Lower lobe of right lung (tissue), 2 donors: Measurements from ENCODE around the gene NADK. TPM values are rescaled to one million over a fixed set of nuclear protein-coding genes. Genes with fewer than 3 reads are reported as not detected.

Source experiments
- ATAC-seq, 2 donors: fragments of 200-7000 bp; cut with Tn5 transposase; one replicate each; pipeline ENCODE4 v1.9.1; 2020 to 2022; ENCODE audit warnings: mild to moderate bottlenecking in 2 of 2, moderate library complexity in 2 of 2
- DNase-seq: peaks from one replicate; pipeline ENCODE4 v3.0.0-alpha.2; 2020
- H3K27ac ChIP-seq: fragments of 200-600 bp; one replicate; pipeline ENCODE4 v1.8.0; 2022
- H3K27me3 ChIP-seq: fragments of 200-600 bp; one replicate; pipeline ENCODE4 v1.8.0; 2022; ENCODE audit warnings: low read depth
- H3K36me3 ChIP-seq: fragments of 200-600 bp; one replicate; pipeline ENCODE4 v1.8.0; 2022; ENCODE audit warnings: mild to moderate bottlenecking
- H3K4me1 ChIP-seq: fragments of 200-600 bp; one replicate; pipeline ENCODE4 v1.8.0; 2022
- H3K4me3 ChIP-seq: fragments of 200-600 bp; one replicate; pipeline ENCODE4 v1.8.0; 2022; ENCODE audit warnings: mild to moderate bottlenecking
- H3K9me3 ChIP-seq: fragments of 200-600 bp; one replicate; pipeline ENCODE4 v1.8.0; 2022
- intact Hi-C: fragments of 100-400 bp; cut with DNase I; formaldehyde crosslinking; loops from one replicate; pipeline ENCODE4 v1.11.0; 2022
- long read RNA-seq: library from polyadenylated mRNA; unstranded; transcript quantifications from one replicate; pipeline ENCODE4 v2.0.0, GENCODE V29; 2021
- total RNA-seq: library from RNA; stranded (reverse); fragmentation: NEBNext Ultra II Directional; extraction: Animal tissue kit (Norgen Biotek cat#: 25700); gene quantifications from one replicate; pipeline ENCODE4 v1.2.1, GENCODE V29; 2021
- TF ChIP-seq, protein P1 (sequence below): fragments of 200-600 bp; IDR thresholded peaks from one replicate; pipeline ENCODE4 v1.8.0; 2022; ENCODE audit warnings: antibody characterized with exemption, mild to moderate bottlenecking
- donor health status: DM: no; HTN: yes; CAD: no; lungs with severe emphysema.

Gene NADK, protein sequence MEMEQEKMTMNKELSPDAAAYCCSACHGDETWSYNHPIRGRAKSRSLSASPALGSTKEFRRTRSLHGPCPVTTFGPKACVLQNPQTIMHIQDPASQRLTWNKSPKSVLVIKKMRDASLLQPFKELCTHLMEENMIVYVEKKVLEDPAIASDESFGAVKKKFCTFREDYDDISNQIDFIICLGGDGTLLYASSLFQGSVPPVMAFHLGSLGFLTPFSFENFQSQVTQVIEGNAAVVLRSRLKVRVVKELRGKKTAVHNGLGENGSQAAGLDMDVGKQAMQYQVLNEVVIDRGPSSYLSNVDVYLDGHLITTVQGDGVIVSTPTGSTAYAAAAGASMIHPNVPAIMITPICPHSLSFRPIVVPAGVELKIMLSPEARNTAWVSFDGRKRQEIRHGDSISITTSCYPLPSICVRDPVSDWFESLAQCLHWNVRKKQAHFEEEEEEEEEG
- total RNA-seq, result 133 TPM
- long read RNA-seq, transcript NADK-201 (12 exons, 3,235 nt), result major isoform, 52 of 167 reads
- long read RNA-seq, partial matches to known transcripts, result 24 of 167 reads
- long read RNA-seq, other reads (novel, unspliced or antisense), result 86 of 167 reads

- DNase-seq (peak; percentile 78), ATAC-seq (peak; percentile 67 to 71)
- no peaks in the 10 kb centered on the region for H3K27me3 ChIP-seq
- H3K9me3 ChIP-seq, result no peaks in the 10 kb centered on the region
- H3K4me3 ChIP-seq, result peak within 1 kb of the TSS; percentile 87
- TF ChIP-seq, protein P1, sequence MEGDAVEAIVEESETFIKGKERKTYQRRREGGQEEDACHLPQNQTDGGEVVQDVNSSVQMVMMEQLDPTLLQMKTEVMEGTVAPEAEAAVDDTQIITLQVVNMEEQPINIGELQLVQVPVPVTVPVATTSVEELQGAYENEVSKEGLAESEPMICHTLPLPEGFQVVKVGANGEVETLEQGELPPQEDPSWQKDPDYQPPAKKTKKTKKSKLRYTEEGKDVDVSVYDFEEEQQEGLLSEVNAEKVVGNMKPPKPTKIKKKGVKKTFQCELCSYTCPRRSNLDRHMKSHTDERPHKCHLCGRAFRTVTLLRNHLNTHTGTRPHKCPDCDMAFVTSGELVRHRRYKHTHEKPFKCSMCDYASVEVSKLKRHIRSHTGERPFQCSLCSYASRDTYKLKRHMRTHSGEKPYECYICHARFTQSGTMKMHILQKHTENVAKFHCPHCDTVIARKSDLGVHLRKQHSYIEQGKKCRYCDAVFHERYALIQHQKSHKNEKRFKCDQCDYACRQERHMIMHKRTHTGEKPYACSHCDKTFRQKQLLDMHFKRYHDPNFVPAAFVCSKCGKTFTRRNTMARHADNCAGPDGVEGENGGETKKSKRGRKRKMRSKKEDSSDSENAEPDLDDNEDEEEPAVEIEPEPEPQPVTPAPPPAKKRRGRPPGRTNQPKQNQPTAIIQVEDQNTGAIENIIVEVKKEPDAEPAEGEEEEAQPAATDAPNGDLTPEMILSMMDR, result no peak
- peak within 1 kb of the TSS; percentile 89 for H3K27ac ChIP-seq
- no peaks in the 10 kb centered on the region for H3K36me3 ChIP-seq
- H3K4me1 ChIP-seq, result peaks cover 81% of the 10 kb centered on the region
- intact Hi-C loops, result no loop called here
Observed at GRCh38 chr1:1777950-1778662, at the start of gene NADK. TSS of gene NADK (minus strand) at chr1:1778470. CDS start at chr1:1765406, 13,064 bp downstream.

DNA sequence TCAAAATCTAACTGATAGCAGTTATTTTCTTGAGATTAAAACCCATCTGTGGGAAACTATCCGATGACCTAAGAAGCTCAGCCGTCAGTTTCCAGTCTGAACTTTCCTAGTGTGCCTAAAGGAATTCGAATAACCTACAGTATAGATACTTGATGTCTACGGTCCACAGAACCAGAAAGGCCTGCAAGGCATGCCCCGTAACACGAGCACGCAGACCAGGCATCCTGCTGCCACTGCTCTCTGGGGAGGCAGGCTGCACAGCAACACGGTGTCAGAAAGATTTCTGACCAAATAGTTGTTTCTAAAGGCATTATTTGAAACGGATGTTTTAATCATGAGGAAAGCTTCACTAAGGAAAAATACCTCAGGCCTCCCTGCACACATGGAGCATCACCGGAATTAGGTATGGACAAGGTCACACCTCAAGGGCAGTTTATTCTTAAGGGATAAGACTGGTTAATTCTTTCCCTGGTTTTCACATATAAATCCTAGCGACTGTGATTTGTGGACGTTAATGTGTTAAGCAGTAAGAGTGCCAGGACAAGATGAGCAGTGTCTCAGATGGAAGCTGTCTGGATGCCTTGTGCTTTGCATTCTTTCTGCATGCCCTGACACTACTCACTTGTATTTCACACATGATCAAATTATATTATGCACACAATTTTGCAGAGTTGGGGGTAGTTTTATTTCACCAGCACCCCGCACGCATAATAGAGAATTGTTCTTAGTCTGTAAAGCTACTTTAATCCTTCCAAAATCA lies 49.0 kb upstream of the NADK start:
- TF ChIP-seq, protein P1, result no peak
- intact Hi-C loops, result no loop called here
- no peak for ATAC-seq
- Histone ChIP-seq H3K36me3 (peaks cover 41% of the 10 kb centered on the region), H3K27me3 (no peaks in the 10 kb centered on the region), H3K4me3 (no peak overlapping the region), H3K27ac (no peak overlapping the region), H3K9me3 (no peaks in the 10 kb centered on the region), H3K4me1 (peaks cover 17% of the 10 kb centered on the region)
- DNase-seq, result no peak

GRCh38 chr1:1826356-1827088 lies 48.3 kb upstream of the NADK start:
- DNase-seq (no peak), ATAC-seq (peak in 1 of 2 donors; percentile 24)
- no peak overlapping the region for H3K4me3 ChIP-seq
- no peaks in the 10 kb centered on the region for H3K9me3 ChIP-seq
- TF ChIP-seq, protein P1, result no peak
- peaks cover 15% of the 10 kb centered on the region for H3K4me1 ChIP-seq
- intact Hi-C loops, result no loop called here
- H3K27me3 ChIP-seq, result no peaks in the 10 kb centered on the region
- no peak overlapping the region for H3K27ac ChIP-seq
- H3K36me3 ChIP-seq, result peaks cover 46% of the 10 kb centered on the region

- DNase-seq (no peak), ATAC-seq (no peak)
- no peaks in the 10 kb centered on the region for H3K27me3 ChIP-seq
- TF ChIP-seq, protein P1, result no peak
- no peaks in the 10 kb centered on the region for H3K9me3 ChIP-seq
- intact Hi-C loops, result no loop called here
- peaks cover 59% of the 10 kb centered on the region for H3K36me3 ChIP-seq
- H3K27ac ChIP-seq, result no peak overlapping the region
- H3K4me1 ChIP-seq, result peaks cover 15% of the 10 kb centered on the region
- H3K4me3 ChIP-seq, result no peak overlapping the region
Observed at GRCh38 chr1:1825217-1825616, 46.9 kb upstream of the NADK start.
